Measurements from ENCODE around the gene SLC25A20. TPM values are rescaled to one million over a fixed set of nuclear protein-coding genes. Genes with fewer than 3 reads are reported as not detected.
"Not testable (repeated sequence)": the region's sequence is repeated elsewhere in the genome, so short reads cannot be mapped to it uniquely, and the experiment has no call there.

Gene SLC25A20
- total RNA-seq = 14.8 TPM

- DNase-seq = peak; percentile 61
Observed at GRCh38 chr3:48898383-48899234, at the start of gene SLC25A20. TSS of gene SLC25A20 (minus strand) at chr3:48898882. CDS start at chr3:48898794, 88 bp downstream.

GRCh38 chr3:48945891-48946549, 47.3 kb upstream of the SLC25A20 start:
- no peak for DNase-seq

DNA sequence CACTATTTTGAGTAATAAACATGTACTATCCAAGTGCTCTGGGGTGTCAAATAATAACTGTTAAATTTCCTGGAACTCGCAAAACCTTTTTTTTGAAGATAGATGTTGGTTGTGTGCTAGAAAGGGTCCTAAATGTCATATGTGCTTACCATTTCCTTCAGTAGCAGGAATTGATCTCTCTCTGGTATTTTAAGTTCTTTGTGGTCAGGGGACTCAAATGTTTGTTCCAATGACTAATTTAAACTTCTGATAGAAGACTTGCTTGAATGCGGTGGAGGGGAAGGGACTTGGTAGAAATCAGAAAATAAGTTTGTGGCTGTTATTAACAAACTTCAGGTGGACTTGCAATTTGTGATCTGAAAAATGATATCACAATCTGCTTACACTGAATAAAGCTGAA, 46.8 kb upstream of the SLC25A20 start:
- DNase-seq = no peak

GRCh38 chr3:48938689-48939088, 40.0 kb upstream of the SLC25A20 start:
- no peak for DNase-seq

DNA sequence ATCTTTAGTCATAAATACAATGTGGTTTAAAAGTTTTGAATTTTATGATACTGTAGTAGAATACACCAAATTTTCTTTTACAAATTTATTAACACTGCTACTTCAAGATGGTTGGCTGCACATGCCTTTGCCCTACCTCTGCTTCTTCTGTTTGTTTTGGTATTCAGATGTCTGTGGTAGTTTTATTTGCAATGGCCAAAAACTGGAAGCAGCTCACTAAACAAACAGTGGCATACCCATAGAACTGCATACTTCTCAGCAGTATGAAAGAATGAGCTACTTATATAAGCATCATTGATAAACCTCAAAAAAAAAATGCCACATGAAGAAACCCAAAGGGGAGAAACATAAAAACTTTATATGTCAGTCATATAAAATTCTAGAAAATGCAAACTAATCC, 39.5 kb upstream of the SLC25A20 start:
- DNase-seq = no peak

DNA sequence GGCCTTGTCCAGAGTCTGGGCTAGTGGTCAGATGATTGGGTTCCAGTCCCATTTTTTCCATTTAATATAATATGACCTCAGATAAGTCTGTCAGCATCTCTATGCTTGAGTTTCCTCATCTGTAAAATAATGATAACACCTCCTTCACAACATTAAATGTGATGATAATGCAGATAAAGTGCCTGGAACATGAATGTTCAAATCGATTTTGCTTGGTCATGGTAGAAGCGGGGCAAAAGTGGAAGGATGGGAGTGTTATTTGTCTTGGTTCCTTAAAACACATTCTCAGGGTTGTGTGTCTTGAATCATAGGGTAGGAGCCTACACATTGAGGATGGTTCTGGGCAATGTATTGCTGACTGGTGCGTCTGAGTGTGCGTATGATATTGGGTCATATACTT, 36.8 kb upstream of the SLC25A20 start:
- no peak for DNase-seq

DNA sequence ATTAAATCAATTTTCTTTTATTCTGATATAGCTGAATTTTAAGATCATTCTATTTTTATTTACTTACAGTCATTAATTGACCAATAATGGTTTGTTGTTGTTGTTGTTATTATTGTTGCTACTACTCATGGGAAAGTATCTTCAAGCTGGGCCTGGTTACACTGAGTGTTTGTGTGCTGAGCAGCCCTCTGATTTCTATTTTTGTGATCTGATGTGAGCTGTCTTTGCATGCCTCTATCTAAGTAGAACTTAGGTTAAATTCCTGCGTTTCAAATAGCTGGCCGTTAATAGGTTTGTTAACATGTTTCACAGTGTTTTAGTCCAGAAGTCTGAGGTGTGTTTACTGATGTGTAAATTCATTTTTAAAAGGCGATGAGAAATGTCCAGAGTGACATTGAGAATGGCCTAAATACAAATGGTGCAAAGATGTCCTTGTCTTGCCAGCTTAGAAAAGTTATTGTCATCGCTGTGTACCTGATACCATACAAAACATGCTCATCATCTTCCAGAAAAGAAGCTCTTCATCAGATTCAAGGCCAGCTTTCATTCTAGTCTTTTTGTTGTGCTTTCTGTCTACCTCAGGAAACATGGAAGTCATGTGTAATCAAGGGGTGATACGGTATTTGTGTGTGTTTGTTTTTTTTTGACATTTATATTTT, 35.8 kb upstream of the SLC25A20 start:
- DNase-seq = no peak

DNA sequence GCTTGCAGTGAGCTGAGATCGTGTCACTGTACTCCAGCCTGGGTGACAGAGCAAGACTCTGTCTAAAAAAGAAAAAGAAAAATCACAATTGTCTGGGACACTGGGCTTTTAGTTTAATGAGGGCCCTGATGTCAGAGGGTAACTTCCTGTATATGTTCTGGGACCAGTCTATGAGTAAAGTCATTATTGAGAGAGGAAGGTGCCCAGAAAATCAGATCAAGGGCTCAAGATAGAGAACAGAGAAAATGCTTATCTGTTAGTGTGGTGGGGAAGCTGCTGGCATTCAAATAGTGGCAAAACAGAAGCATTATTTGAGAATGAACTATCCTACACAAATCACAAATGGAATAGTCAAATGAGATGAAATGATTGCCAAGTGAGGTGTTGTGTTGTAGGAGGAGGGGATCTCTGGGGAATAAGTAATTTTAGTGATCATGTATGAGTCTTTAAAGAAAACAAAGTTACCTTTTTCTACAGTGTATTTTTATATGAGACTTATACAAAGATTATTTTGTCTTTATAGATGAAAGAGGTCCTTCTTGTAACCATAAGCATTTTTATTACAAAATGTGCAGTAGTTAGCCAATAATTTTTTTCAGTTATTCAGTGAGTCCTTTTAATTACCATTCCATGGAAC, 33.4 kb upstream of the SLC25A20 start:
- DNase-seq = no peak

GRCh38 chr3:48930590-48930989, 31.9 kb upstream of the SLC25A20 start:
- no peak for DNase-seq

DNA sequence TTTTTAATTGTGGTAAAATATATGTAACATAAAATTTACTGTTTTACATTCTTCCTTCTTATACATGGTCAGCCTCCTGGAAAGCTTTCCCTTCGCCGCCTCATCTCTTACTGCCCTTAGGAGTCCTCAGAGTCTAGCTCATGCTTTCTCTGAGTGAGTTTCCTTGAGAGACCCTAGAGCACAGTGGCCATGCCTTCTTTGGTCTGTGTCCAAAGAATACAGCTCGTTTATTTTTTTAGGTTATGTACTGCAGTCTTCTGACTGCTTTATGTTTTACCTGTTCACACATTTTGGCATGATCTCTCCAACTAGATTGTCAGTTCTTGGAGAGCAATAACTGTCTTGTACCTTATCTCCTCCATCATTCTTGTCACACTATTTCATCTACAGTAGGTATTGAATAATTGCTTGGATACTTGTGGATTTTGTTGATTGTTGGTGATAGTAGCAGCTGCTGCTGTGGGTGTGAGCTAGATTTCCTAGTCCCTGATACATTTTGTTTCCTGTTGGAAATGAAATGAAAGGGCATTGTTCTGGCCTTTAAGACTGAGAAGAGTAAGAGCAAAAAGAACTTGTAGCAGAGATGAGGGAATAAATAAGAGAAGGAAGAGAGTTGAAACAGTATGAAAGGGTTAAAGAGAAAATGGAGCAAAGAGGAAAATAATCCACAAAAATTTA, 30.8 kb upstream of the SLC25A20 start:
- DNase-seq = no peak

GRCh38 chr3:48928679-48929078, 30.0 kb upstream of the SLC25A20 start:
- DNase-seq = no peak

DNA sequence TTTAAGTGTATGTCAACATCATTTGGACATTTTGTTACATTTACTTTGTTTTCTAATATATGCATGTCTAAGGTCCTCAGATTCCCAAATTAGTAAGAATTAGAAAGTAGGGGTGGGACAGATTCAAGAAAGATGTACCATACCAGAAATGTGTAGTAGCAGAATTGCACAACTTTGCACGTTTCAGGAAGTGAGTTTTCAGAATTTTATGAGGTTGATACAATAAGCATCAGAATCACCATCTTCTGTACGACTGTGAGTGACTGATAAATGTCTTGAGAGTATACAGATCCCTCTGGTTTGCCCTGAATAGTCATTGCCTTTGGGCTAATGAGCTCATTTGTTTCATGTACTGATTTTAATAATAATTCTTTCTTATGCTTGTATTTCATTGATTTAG, 29.2 kb upstream of the SLC25A20 start:
- DNase-seq = no peak

GRCh38 chr3:48926425-48927392, 28.0 kb upstream of the SLC25A20 start:
- DNase-seq = no peak

DNA sequence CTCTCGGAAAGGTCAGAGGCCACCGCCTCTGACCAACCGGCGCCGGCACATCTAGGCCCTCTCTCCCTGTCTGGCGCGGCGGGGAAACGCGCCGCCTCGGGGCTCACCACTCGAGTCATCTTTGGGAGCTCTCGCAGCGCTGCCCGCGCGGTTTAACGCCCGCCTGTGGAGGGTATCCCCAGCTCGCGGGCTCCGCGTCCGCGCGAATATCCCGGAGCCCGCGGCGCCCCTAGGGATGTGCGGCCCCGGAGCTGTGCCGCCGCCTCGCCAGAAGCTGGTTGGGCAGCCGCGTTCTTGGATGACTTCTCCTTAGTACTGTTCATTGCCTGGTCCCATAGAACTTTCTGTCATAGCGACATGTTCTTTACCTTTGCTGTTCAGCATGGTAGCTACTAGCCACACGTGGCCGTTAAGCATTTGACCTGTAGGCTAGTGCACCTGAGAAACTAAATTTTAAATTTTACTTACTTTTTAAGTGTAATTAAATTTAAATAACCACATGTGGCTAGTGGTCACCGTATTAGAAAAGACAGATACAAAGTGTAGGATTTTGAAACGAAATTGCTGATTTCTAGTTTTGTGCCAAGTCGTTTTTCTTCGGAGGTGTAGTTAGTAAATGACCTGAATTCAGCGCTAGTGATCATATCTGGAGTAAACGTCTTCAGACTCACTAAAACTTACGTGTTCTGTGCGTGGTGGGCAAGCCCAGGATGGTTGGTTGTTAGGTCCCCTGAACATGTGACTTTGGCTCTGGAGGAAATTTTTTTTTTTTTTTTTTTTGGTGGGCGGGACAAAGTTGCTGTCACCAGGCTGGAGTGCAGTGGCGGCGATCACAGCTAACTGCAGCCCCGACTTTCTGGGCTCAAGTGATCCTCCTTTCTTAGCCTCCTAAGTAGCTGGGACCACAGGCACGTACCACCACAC, 20.8 kb upstream of the SLC25A20 start:
- DNase-seq = peak; percentile 17

DNA sequence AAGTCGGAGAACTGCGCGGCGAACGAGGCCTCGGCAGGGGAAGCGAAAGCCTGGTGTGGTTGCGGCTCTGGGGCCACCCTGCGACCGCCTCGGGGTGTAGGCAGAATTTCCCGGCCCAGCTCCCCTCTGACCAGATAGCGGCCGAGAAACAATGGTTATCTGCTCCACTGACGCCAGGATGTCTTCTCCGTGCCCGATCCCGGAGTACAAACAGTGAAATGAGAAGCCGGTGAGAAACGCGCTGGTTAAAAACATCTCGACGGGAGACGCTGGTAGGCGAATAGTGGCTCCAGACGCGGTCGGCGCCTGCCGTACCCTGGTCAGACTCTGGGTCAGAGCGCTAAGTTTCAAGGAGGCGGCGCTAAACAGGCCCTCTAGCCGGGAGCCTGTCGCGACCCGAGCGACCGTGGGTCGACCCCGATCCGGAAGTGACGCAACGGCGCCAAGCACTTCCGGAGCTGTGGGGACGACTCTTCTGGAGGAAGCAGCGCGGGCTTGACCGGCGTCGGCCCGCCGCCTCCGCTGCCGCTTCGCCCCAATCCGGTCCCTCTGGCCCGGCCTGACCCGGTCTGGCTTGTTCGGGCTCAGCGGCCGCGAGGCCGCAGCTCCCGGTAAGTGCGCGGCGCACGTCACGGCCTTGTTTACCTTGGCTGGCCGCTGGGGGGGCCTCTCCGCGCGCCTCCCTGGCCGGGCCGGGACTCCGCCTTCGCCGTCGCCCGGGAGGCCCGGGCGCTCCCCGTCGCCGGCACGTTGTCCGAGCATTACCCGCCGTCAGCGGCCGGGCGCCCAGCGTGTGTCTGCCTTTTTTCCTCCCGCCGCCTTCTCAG, 19.9 kb upstream of the SLC25A20 start, which contains the start of gene ARIH2:
Gene ARIH2, plus strand, starts transcription at position 455 of the 827 bp plus-strand sequence. CDS start 8,717 bp downstream, outside the sequence.
- peak; percentile 78 for DNase-seq

- no peak for DNase-seq
Observed at GRCh38 chr3:48915296-48915695, 16.6 kb upstream of the SLC25A20 start.

GRCh38 chr3:48907026-48907425, 8.3 kb upstream of the SLC25A20 start:
- not testable (repeated sequence) for DNase-seq

DNA sequence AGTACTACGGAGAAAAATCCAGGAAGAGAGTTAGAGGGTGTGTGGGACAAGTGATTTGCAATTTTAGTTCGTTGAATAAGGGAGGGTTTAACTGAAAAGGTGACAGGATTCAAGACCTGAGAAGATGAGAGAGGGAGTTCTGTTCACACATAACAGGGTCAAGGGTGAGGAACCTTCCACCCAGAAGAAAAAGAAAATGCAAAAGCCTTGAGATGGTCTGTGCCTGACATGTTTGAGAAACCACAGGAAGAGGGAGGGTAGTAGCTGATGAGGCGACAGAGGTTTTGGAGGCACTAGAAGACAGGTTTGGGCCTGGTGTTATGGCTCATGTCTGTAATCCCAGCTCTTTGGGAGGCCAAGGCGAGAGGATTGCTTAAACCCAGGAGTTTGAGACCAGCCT, 591 bp upstream of the SLC25A20 start:
- no peak for DNase-seq
